Mesenchymal stem cell (in vitro differentiated cells and primary cell): ENCODE measurements around the gene BICDL2.

Source experiments
- DNase-seq: peaks from one replicate; pipeline ENCODE4 v3.0.0-alpha.2; 2013
- H2AFZ ChIP-seq: one replicate; pipeline ENCODE4 v1.6.1; 2013; ENCODE audit warnings: low read depth, mild to moderate bottlenecking, control low read depth, inconsistent platforms, low read length, moderate library complexity
- H2AK5ac ChIP-seq: 2 replicates; pipeline ENCODE4 v1.6.1; 2013; ENCODE audit warnings: low read length, moderate library complexity, mild to moderate bottlenecking, inconsistent platforms; ENCODE audit not compliant: severe bottlenecking
- H2BK120ac ChIP-seq: one replicate; pipeline ENCODE4 v1.6.1; 2013; ENCODE audit warnings: low read depth, mild to moderate bottlenecking, inconsistent platforms, low read length, moderate library complexity
- H2BK12ac ChIP-seq, 2 experiments: one replicate each; pipeline ENCODE4 v1.6.1; 2013; ENCODE audit warnings: inconsistent platforms in 2 of 2, low read length in 2 of 2, mild to moderate bottlenecking in 2 of 2, moderate library complexity in 2 of 2, control low read depth in 1 of 2
- H2BK15ac ChIP-seq: one replicate; pipeline ENCODE4 v1.6.1; 2013; ENCODE audit warnings: mild to moderate bottlenecking, low read depth, inconsistent platforms; ENCODE audit not compliant: poor library complexity, severe bottlenecking
- H2BK5ac ChIP-seq: 2 replicates; pipeline ENCODE4 v1.6.1; 2013; ENCODE audit warnings: low read depth, mild to moderate bottlenecking, low read length, control low read depth, inconsistent platforms; ENCODE audit not compliant: poor library complexity, severe bottlenecking
- H3K14ac ChIP-seq, 2 experiments: one replicate each; pipeline ENCODE4 v1.6.1; 2013; ENCODE audit warnings: inconsistent platforms in 2 of 2, low read length in 2 of 2, control low read depth in 1 of 2, mild to moderate bottlenecking in 1 of 2, moderate library complexity in 1 of 2
- H3K18ac ChIP-seq, 2 experiments: one replicate each; pipeline ENCODE4 v1.6.1; 2013; ENCODE audit warnings: inconsistent platforms in 2 of 2, low read length in 2 of 2, control low read depth in 1 of 2, low read depth in 1 of 2, mild to moderate bottlenecking in 1 of 2
- H3K23ac ChIP-seq, 2 experiments: one replicate each; pipeline ENCODE4 v1.6.1; 2013; ENCODE audit warnings: inconsistent platforms in 2 of 2, low read length in 2 of 2, mild to moderate bottlenecking in 2 of 2, moderate library complexity in 2 of 2, control low read depth in 1 of 2
- H3K27ac ChIP-seq: 2 replicates; pipeline ENCODE4 v1.5.1; 2013; ENCODE audit warnings: mild to moderate bottlenecking, moderate library complexity, low read length, control low read depth, inconsistent platforms; ENCODE audit not compliant: poor library complexity, severe bottlenecking
- H3K27me3 ChIP-seq, 2 experiments: 2 replicates each; pipeline versions ENCODE4 v1.6.1 to v1.7.0; 2013; ENCODE audit warnings: low read length in 2 of 2, mild to moderate bottlenecking in 2 of 2, moderate library complexity in 2 of 2, control low read depth in 1 of 2, inconsistent platforms in 1 of 2; ENCODE audit not compliant: control insufficient read depth in 1 of 2, insufficient read depth in 1 of 2
- H3K36me3 ChIP-seq, 2 experiments: 2 replicates each; pipeline versions ENCODE4 v1.6.1 to v1.7.0; 2013; ENCODE audit warnings: low read length in 2 of 2, control low read depth in 1 of 2, inconsistent platforms in 1 of 2, low read depth in 1 of 2, mild to moderate bottlenecking in 1 of 2; ENCODE audit not compliant: insufficient read depth in 2 of 2, control insufficient read depth in 1 of 2
- H3K4ac ChIP-seq, 2 experiments: one replicate each; pipeline ENCODE4 v1.6.1; 2013; ENCODE audit warnings: inconsistent platforms in 2 of 2, low read length in 2 of 2, mild to moderate bottlenecking in 2 of 2, moderate library complexity in 2 of 2, control low read depth in 1 of 2, low read depth in 1 of 2
- H3K4me1 ChIP-seq: 2 replicates; pipeline ENCODE4 v1.6.1; 2013; ENCODE audit warnings: low read depth, low read length, control low read depth; ENCODE audit not compliant: control insufficient read depth, insufficient read depth
- H3K4me2 ChIP-seq: 2 replicates; pipeline ENCODE4 v1.6.1; 2013; ENCODE audit warnings: low read length, mild to moderate bottlenecking, inconsistent platforms; ENCODE audit not compliant: poor library complexity, severe bottlenecking
- H3K4me3 ChIP-seq, 2 experiments: 2 replicates each; pipeline versions ENCODE4 v1.5.1 to v1.7.0; 2013; ENCODE audit warnings: low read length in 2 of 2, mild to moderate bottlenecking in 2 of 2, control low read depth in 1 of 2, low read depth in 1 of 2; ENCODE audit not compliant: insufficient read depth in 1 of 2
- H3K79me1 ChIP-seq: replicated peaks from 2 replicates; pipeline ENCODE4 v1.6.1; 2013; ENCODE audit warnings: mild to moderate bottlenecking, control low read depth, low read length, inconsistent platforms; ENCODE audit not compliant: poor library complexity, severe bottlenecking
- H3K9ac ChIP-seq: 2 replicates; pipeline ENCODE4 v1.7.0; 2013; ENCODE audit warnings: mild to moderate bottlenecking, low read length, moderate library complexity
- H3K9me3 ChIP-seq: 2 replicates; pipeline ENCODE4 v1.7.0; 2013; ENCODE audit warnings: mild to moderate bottlenecking, low read length; ENCODE audit not compliant: control insufficient read depth
- H4K8ac ChIP-seq: one replicate; pipeline ENCODE4 v1.6.1; 2013; ENCODE audit warnings: inconsistent platforms, mild to moderate bottlenecking, low read length, moderate library complexity
- H4K91ac ChIP-seq: one replicate; pipeline ENCODE4 v1.6.1; 2013; ENCODE audit warnings: mild to moderate bottlenecking, low read length, inconsistent platforms
- WGBS: methylation state at CpG from one replicate; pipeline ENCODE4 v1.1.7; 2013; ENCODE audit warnings: mixed read lengths; 5-methylcytosine and 5-hydroxymethylcytosine counted together

BICDL2 gene

DNA sequence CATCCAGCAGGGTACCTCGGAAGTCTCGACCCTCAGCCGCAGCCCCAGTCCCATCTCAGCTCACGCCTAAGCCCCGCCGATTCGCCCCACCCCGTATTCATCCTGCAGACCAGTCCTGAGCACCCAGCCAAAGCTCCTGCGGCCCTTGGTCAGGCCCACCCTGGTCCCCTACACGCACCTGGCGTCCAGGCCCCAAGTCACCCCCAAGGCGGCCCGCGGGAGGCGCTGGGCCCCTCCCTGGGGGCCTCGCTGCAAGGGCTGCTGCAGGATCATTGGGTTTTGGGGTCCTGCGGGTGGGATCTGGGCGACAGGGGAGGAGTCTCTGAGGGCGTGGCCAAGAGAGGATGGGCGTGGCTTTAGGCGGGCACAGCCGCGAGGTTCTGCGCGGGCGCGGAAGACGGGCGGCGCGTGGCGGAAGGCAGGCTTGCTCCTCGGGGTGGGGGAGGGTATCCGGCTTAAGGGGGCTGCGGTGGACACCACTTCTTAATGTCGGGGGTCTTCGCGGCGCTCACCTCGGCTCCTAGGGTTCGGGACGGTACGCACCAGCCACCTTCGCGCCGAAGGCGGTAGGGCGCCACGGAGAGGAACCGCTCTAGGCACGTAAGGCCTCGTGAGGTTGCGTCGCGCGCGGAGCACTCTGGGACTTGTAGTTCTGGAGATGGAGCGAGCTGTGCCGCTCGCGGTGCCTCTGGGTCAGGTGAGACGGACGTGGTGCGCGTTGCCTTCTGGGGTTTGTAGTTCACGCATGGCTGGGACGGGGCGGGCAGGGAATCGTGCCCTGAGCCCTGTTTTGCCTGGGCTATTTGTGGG is 12.9 kb downstream of the BICDL2 start, which contains the start of the genes HCFC1R1 and THOC6:
Gene HCFC1R1, minus strand, starts transcription at position 274 of the 810 bp plus-strand sequence. Its CDS starts 1 bp downstream, at position 273.
Gene THOC6, plus strand, starts transcription at position 367 of the 810 bp plus-strand sequence. Its CDS starts 292 bp downstream, at position 659.
- H2BK120ac ChIP-seq: peak within 1 kb of the TSS; percentile 80
- peak within 1 kb of the TSS; percentile 99 for H2AK5ac ChIP-seq
- H4K91ac ChIP-seq: peak within 1 kb of the TSS; percentile 96
- peaks cover 29% of the 10 kb centered on the region for H3K4me1 ChIP-seq
- WGBS: under 1% methylated on average over 69 of the region's 69 CpGs
- peak within 1 kb of the TSS; percentile 94 to 95 for H2BK12ac ChIP-seq
- peaks cover 0 to 3% of the 10 kb centered on the region in 2 experiments for H3K27me3 ChIP-seq
- H3K23ac ChIP-seq: peak within 1 kb of the TSS in 1 of 2 experiments; percentile 95
- peak; percentile 98 for DNase-seq
- H3K27ac ChIP-seq: peak within 1 kb of the TSS; percentile 100
- H3K4me2 ChIP-seq: peak within 1 kb of the TSS; percentile 85
- no peak within 1 kb of the TSS for H2AFZ ChIP-seq
- peak within 1 kb of the TSS; percentile 87 to 94 for H3K4ac ChIP-seq
- H4K8ac ChIP-seq: peak within 1 kb of the TSS; percentile 92
- H3K36me3 ChIP-seq: peaks cover 24 to 50% of the 10 kb centered on the region in 2 experiments
- H3K79me1 ChIP-seq: peaks cover 6% of the 10 kb centered on the region
- H3K4me3 ChIP-seq: peak within 1 kb of the TSS; percentile 57 to 89
- H2BK5ac ChIP-seq: peak within 1 kb of the TSS; percentile 100
- H3K18ac ChIP-seq: peak within 1 kb of the TSS; percentile 94 to 98
- H3K9me3 ChIP-seq: no peaks in the 10 kb centered on the region
- H2BK15ac ChIP-seq: peak within 1 kb of the TSS; percentile 99
- peak within 1 kb of the TSS; percentile 100 for H3K9ac ChIP-seq
- peak within 1 kb of the TSS in 1 of 2 experiments; percentile 89 for H3K14ac ChIP-seq

DNA sequence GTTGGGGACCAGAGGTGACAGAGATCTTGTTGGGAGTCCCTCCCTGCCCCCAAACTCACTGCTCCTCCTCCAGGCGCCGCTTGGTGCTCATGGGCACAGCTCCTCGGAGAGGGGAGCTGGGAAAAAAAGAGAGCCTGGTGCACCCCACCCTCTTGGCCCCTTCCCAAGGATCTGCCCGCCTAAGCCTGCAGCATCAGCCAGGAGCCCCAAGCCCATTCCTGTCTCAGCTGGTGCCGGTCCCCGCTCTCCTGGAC is 13.4 kb downstream of the BICDL2 start:
- Histone ChIP-seq H3K27ac (peak overlapping the region; percentile 100), H3K9me3 (no peaks in the 10 kb centered on the region), H3K23ac (peak overlapping the region in 1 of 2 experiments; percentile 85), H3K18ac (peak overlapping the region; percentile 94 to 98), H2BK120ac (peak overlapping the region; percentile 80), H3K36me3 (peaks cover 24 to 50% of the 10 kb centered on the region in 2 experiments), H3K14ac (peak overlapping the region in 1 of 2 experiments; percentile 89), H2BK12ac (peak overlapping the region; percentile 6 to 93), H2AK5ac (peak overlapping the region; percentile 99), H2BK5ac (peak overlapping the region; percentile 100), H3K4me1 (peaks cover 27% of the 10 kb centered on the region), H3K4ac (peak overlapping the region; percentile 77 to 87), H2AFZ (no peak overlapping the region), H3K79me1 (peaks cover 6% of the 10 kb centered on the region), H3K4me3 (peak overlapping the region; percentile 57 to 89), H3K9ac (peak overlapping the region; percentile 100), H4K91ac (peak overlapping the region; percentile 96), H3K4me2 (peak overlapping the region; percentile 85), H4K8ac (peak overlapping the region; percentile 92), H3K27me3 (peaks cover under 1 to 4% of the 10 kb centered on the region in 2 experiments), H2BK15ac (no peak overlapping the region)
- WGBS: 6% methylated on average over 6 of the region's 6 CpGs
- no peak for DNase-seq

DNA sequence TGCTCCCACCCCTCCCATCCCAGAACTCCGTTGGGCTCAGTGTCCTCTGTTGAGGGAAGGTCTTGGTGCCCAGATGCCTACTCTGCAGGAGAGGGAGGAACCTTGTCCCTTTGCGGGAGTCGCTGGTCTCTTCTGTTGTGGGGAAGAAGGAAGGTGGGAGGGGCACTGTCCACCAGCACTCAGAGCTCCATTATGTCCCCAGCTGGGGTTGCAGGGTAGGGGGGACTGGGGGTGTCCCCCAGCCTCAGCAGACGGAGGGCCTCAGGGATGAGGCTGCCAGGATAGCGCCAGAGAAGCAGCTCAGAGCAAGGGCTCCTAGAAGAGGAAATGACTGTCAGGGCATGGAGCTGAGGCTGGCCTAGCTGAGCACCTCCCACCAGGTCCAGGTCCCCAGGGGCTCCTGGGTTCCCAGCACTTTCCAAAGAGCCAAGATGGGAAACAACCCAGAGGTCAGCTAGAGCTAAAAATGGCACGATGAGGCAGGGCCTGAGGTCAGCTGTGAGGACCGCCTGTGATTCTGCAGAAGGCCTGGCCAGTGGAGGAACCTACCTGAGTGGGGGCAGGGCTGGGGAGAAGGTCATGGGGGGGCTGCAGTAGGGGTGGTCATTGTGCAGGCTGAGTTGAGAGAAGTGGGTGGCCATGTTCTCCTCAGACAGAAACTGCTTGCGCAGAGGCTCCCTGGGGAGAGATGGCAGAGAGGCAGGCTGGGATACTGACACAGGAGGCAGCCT is 13.9 kb downstream of the BICDL2 start:
- Histone ChIP-seq H2AFZ (no peak overlapping the region), H2BK5ac (peak overlapping the region; percentile 100), H3K9ac (peak overlapping the region; percentile 100), H2BK12ac (peak overlapping the region; percentile 94 to 95), H3K4me2 (peak overlapping the region; percentile 85), H3K36me3 (peaks cover 24 to 47% of the 10 kb centered on the region in 2 experiments), H3K79me1 (peaks cover 6% of the 10 kb centered on the region), H2BK15ac (peak overlapping the region; percentile 93), H3K27ac (peak overlapping the region; percentile 100), H3K4me1 (peaks cover 28% of the 10 kb centered on the region), H3K14ac (peak overlapping the region in 1 of 2 experiments; percentile 89), H2BK120ac (peak overlapping the region; percentile 80), H3K18ac (peak overlapping the region; percentile 94 to 98), H3K27me3 (peaks cover 5 to 9% of the 10 kb centered on the region in 2 experiments), H4K8ac (peak overlapping the region; percentile 92), H3K9me3 (no peaks in the 10 kb centered on the region), H3K4ac (peak overlapping the region; percentile 87 to 94), H2AK5ac (peak overlapping the region; percentile 99), H3K4me3 (peak overlapping the region; percentile 57 to 89), H3K23ac (peak overlapping the region in 1 of 2 experiments; percentile 85), H4K91ac (peak overlapping the region; percentile 96)
- 5% methylated on average over 6 of the region's 8 CpGs for WGBS
- DNase-seq: peak; percentile 62
